HG03575 (cell line): ENCODE data around the gene APH1A.
A peak's percentile ranks its signal among the peaks of the same experiment; 100 is the strongest.
"Not testable (repeated sequence)": the region's sequence is repeated elsewhere in the genome, so short reads cannot be mapped to it uniquely, and the experiment has no call there.

Source experiments
- ATAC-seq: cut with Tn5 transposase; IDR thresholded peaks from one replicate; pipeline ENCODE4 v1.9.1; 2021; ENCODE audit not compliant: unreplicated experiment, insufficient number of reproducible peaks, low FRiP score; ENCODE audit errors: extremely low read depth

The APH1A gene

GRCh38 chr1:150235852-150236613 lies 32.8 kb downstream of the APH1A start, which contains the start of gene ANP32E:
Gene ANP32E (minus strand): TSS chr1:150236112. CDS start chr1:150235786, 326 bp downstream.
- ATAC-seq: peak; percentile 62

GRCh38 chr1:150235294-150235851 lies 33.4 kb downstream of the APH1A start:
- ATAC-seq: no peak

GRCh38 chr1:150234566-150235293 lies 34.1 kb downstream of the APH1A start:
- no peak for ATAC-seq

- ATAC-seq: no peak
Measured at GRCh38 chr1:150234309-150234565, 34.6 kb downstream of the APH1A start.

- ATAC-seq: no peak
Measured at GRCh38 chr1:150233359-150234308, 35.2 kb downstream of the APH1A start.

GRCh38 chr1:150232921-150233320 lies 35.9 kb downstream of the APH1A start:
- not testable (repeated sequence) for ATAC-seq

- not testable (repeated sequence) for ATAC-seq
Measured at GRCh38 chr1:150228246-150228645, 40.6 kb downstream of the APH1A start.

GRCh38 chr1:150227228-150227627 lies 41.6 kb downstream of the APH1A start:
- ATAC-seq: no peak

GRCh38 chr1:150226486-150226885 lies 42.3 kb downstream of the APH1A start:
- no peak for ATAC-seq

- no peak for ATAC-seq
Measured at GRCh38 chr1:150225546-150225945, 43.3 kb downstream of the APH1A start.

GRCh38 chr1:150224983-150225382 lies 43.8 kb downstream of the APH1A start:
- ATAC-seq: no peak

GRCh38 chr1:150221552-150221951 lies 47.3 kb downstream of the APH1A start:
- no peak for ATAC-seq

- not testable (repeated sequence) for ATAC-seq
Measured at GRCh38 chr1:150215855-150216254, 53.0 kb downstream of the APH1A start.
